Endodermal cell (in vitro differentiated cells): ENCODE data around the gene FOXK2. TPM values are rescaled to one million over a fixed set of nuclear protein-coding genes. Genes with fewer than 3 reads are reported as not detected.

Experiments
- DNase-seq: peaks from one replicate; pipeline ENCODE4 v3.0.0-alpha.2; 2017
- H3K27ac ChIP-seq: 2 replicates; pipeline ENCODE4 v1.5.1; 2013; ENCODE audit warnings: mild to moderate bottlenecking, low read depth, low read length, moderate library complexity
- H3K27me3 ChIP-seq: 2 replicates; pipeline ENCODE4 v1.6.1; 2013; ENCODE audit warnings: mild to moderate bottlenecking, low read length, moderate library complexity; ENCODE audit not compliant: insufficient read depth, control insufficient read depth, poor library complexity, severe bottlenecking
- H3K36me3 ChIP-seq: 2 replicates; pipeline ENCODE4 v1.7.0; 2013; ENCODE audit warnings: mild to moderate bottlenecking, low read length, moderate library complexity; ENCODE audit not compliant: control insufficient read depth, insufficient read depth
- H3K4me1 ChIP-seq: one replicate; pipeline ENCODE4 v1.7.0; 2013; ENCODE audit warnings: low read length; ENCODE audit not compliant: control insufficient read depth, insufficient read depth
- H3K4me3 ChIP-seq: 2 replicates; pipeline ENCODE4 v1.5.1; 2013; ENCODE audit warnings: mild to moderate bottlenecking, low read length, moderate library complexity
- H3K9ac ChIP-seq: 2 replicates; pipeline ENCODE4 v1.6.1; 2013; ENCODE audit warnings: mild to moderate bottlenecking, low read length, moderate library complexity; ENCODE audit not compliant: poor library complexity, severe bottlenecking; ENCODE audit errors: extremely low read depth
- H3K9me3 ChIP-seq: 2 replicates; pipeline ENCODE4 v1.6.1; 2013; ENCODE audit warnings: mild to moderate bottlenecking, low read length, moderate library complexity; ENCODE audit not compliant: control insufficient read depth
- H3K27ac Mint-ChIP-seq: 2 replicates; pipeline ENCODE4 v1.8.0; 2020; ENCODE audit warnings: mixed read lengths
- H3K27me3 Mint-ChIP-seq: 2 replicates; pipeline ENCODE4 v1.8.0; 2021; ENCODE audit warnings: mild to moderate bottlenecking, mixed read lengths; ENCODE audit not compliant: insufficient read depth
- H3K36me3 Mint-ChIP-seq: 2 replicates; pipeline ENCODE4 v1.8.0; 2020; ENCODE audit warnings: low read depth, mixed read lengths
- H3K4me1 Mint-ChIP-seq: 2 replicates; pipeline ENCODE4 v1.8.0; 2020; ENCODE audit warnings: mixed read lengths
- H3K4me3 Mint-ChIP-seq: 2 replicates; pipeline ENCODE4 v1.8.0; 2020; ENCODE audit warnings: mild to moderate bottlenecking, moderate library complexity, mixed read lengths
- H3K9me3 Mint-ChIP-seq: 2 replicates; pipeline ENCODE4 v1.8.0; 2020; ENCODE audit warnings: mild to moderate bottlenecking, mixed read lengths
- WGBS, 2 experiments: methylation state at CpG; one replicate each; pipeline versions ENCODE4 v1.1.5 to v1.1.7; 2013; ENCODE audit warnings: missing lambda C conversion rate in 2 of 2, mixed read lengths in 1 of 2; ENCODE audit not compliant: insufficient coverage in 1 of 2, insufficient read length in 1 of 2; 5-methylcytosine and 5-hydroxymethylcytosine counted together
- total RNA-seq, 2 donors: library from RNA; stranded (reverse); fragmentation: NEBNext Ultra II Directional in 1 of 2; extraction: Animal tissue kit (Norgen Biotek cat#: 25700) in 1 of 2; gene quantifications; 2 replicates in 1 of 2; 3 replicates in 1 of 2; pipeline ENCODE4 v1.2.1, GENCODE V29; 2021
- TF ChIP-seq, protein P1 (sequence below): fragments of 200-600 bp; sonication (generic); conservative IDR thresholded peaks from 2 replicates; pipeline ENCODE4 v1.5.0; 2021; ENCODE audit warnings: antibody characterized with exemption, mild to moderate bottlenecking

FOXK2 gene
- total RNA-seq, 2 donors from 2014 or later, result 67.2 to 68.1 TPM

DNA sequence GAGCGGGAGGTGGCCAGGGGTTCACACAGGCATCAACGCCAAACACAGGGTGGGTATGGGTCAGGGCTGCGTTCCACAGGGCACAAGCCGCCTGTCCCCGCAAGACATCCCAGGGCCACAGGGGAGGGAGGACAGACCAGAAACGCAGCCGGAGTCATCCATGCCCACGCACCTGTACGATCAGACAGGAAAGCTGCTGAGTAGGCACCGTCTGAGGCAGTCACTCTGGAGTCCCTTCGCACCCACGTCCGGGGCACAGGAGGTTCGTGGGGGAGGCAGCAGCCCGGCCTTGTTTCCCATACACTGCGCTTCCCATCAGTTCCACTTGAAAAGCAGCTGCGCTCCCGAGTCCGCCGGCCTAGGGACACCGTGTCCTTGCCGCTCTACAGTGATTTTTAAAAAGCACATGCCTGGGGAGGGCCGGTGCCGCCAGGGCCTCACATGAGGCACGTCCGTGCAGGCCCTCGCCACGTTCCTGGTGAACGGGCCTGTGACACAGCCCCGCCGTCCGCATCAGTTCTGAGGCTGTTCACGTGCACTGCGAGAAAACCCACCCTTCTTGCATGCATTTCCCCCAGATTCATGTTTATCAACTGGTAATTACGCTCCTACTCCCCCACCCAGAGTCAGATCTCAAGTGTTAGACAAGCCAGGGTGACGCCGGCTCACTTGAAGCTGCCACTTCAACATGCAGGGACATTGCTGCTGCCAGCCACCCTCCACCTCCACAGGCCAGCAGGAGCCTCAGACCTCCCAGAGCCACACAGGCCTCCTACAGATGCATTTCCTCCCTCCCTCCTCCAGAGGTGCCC is 94.0 kb downstream of the FOXK2 start:
- Mint-ChIP-seq H3K27ac (peak overlapping the region; percentile 77), H3K27me3 (no peaks in the 10 kb centered on the region), H3K36me3 (peaks cover 63% of the 10 kb centered on the region), H3K4me1 (no peaks in the 10 kb centered on the region), H3K9me3 (no peaks in the 10 kb centered on the region), H3K4me3 (no peak overlapping the region)
- WGBS, 2 experiments, result 94 to 95% methylated on average over 37 of the region's 37 CpGs
- no peak overlapping the region for H3K9ac ChIP-seq
- no peaks in the 10 kb centered on the region for H3K4me1 ChIP-seq
- TF ChIP-seq, protein P1, sequence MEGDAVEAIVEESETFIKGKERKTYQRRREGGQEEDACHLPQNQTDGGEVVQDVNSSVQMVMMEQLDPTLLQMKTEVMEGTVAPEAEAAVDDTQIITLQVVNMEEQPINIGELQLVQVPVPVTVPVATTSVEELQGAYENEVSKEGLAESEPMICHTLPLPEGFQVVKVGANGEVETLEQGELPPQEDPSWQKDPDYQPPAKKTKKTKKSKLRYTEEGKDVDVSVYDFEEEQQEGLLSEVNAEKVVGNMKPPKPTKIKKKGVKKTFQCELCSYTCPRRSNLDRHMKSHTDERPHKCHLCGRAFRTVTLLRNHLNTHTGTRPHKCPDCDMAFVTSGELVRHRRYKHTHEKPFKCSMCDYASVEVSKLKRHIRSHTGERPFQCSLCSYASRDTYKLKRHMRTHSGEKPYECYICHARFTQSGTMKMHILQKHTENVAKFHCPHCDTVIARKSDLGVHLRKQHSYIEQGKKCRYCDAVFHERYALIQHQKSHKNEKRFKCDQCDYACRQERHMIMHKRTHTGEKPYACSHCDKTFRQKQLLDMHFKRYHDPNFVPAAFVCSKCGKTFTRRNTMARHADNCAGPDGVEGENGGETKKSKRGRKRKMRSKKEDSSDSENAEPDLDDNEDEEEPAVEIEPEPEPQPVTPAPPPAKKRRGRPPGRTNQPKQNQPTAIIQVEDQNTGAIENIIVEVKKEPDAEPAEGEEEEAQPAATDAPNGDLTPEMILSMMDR, result no peak
- H3K9me3 ChIP-seq, result no peaks in the 10 kb centered on the region
- peaks cover 61% of the 10 kb centered on the region for H3K36me3 ChIP-seq
- DNase-seq, result peak; percentile 77
- no peaks in the 10 kb centered on the region for H3K27me3 ChIP-seq
- no peak overlapping the region for H3K4me3 ChIP-seq
- H3K27ac ChIP-seq, result peak overlapping the region; percentile 24

DNA sequence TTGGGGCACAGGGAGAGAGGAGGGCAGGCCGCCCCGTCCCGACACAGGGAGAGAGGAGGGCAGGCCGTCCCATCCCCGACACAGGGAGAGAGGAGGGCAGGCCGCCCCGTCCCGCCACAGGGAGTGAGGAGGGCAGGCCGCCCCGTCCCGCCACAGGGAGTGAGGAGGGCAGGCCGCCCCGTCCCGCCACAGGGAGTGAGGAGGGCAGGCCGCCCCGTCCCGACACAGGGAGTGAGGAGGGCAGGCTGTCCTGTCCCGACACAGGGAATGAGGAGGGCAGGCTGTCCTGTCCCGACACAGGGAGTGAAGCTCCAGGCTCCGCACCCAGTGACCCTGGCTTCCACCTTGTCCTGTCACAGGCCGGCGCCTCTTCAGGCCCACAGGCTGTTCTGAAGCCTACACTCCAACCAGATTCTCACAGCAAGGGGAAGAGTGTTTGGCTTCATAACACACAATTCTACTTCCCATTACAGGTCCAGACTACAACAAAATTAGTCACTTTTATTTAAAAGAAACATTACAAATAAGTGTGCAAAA is 94.6 kb downstream of the FOXK2 start:
- H3K27ac Mint-ChIP-seq, result no peak overlapping the region
- H3K27me3 ChIP-seq, result no peaks in the 10 kb centered on the region
- H3K9me3 Mint-ChIP-seq, result no peaks in the 10 kb centered on the region
- H3K27ac ChIP-seq, result no peak overlapping the region
- no peak overlapping the region for H3K4me3 Mint-ChIP-seq
- H3K9me3 ChIP-seq, result no peaks in the 10 kb centered on the region
- no peak for DNase-seq
- peaks cover 68% of the 10 kb centered on the region for H3K36me3 ChIP-seq
- peaks cover 64% of the 10 kb centered on the region for H3K36me3 Mint-ChIP-seq
- H3K27me3 Mint-ChIP-seq, result no peaks in the 10 kb centered on the region
- H3K4me3 ChIP-seq, result no peak overlapping the region
- TF ChIP-seq, protein P1, result peak; percentile 37
- no peaks in the 10 kb centered on the region for H3K4me1 ChIP-seq
- H3K4me1 Mint-ChIP-seq, result no peaks in the 10 kb centered on the region
- H3K9ac ChIP-seq, result no peak overlapping the region
- WGBS, 2 experiments, result 93 to 100% methylated on average over 3 to 20 of the region's 22 CpGs

DNA sequence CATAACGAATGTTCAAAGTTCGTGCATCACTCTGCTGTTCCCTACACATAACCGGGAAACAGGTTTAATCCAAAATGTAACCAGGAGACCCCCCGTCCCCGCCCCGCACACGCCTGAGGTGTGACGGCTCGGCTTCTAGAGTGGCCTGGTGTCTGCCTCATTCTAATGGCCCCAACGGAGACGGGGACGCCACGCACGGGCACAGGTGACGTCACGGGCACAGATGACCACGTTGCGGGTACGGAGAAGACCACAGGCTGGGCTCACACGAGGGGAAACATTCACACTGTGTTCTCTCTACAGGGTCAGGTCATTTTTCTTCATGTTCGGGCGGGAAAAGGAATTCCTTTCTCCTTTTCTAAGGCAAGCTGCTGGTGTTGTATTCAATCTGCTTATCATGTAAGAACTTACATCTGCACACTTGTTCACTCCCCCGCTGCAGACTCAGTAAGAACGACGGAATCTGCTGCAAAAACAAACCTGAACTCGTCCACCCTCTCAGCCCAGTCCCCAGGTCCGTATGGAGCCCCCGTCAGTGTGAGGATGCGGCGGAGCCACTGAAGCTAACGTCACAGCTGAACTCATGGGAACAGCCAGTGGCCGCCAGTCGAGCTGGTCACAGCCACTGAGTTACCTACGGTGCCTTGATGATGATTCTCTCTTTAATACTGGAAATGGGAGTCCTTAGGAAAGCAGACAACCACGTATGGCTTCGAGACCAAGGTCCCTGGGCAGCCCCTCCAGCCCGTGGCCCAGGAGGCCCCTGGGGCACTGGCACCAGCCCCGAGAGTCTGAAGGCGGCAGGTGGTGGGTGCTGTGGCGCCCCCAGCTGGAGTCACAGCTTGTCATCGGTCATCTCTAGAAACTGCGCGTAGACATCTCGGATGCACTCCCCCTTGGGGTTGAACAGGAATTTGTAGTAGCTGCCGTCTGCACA is 95.8 kb downstream of the FOXK2 start:
- H3K4me1 ChIP-seq, result no peaks in the 10 kb centered on the region
- H3K27me3 Mint-ChIP-seq, result no peaks in the 10 kb centered on the region
- DNase-seq, result peak; percentile 76
- H3K4me3 ChIP-seq, result no peak overlapping the region
- 96 to 97% methylated on average over 39 to 45 of the region's 45 CpGs for WGBS, 2 experiments
- H3K9me3 ChIP-seq, result no peaks in the 10 kb centered on the region
- H3K27ac Mint-ChIP-seq, result no peak overlapping the region
- H3K27me3 ChIP-seq, result no peaks in the 10 kb centered on the region
- H3K36me3 ChIP-seq, result peaks cover 71% of the 10 kb centered on the region
- H3K4me3 Mint-ChIP-seq, result no peak overlapping the region
- H3K9me3 Mint-ChIP-seq, result no peaks in the 10 kb centered on the region
- H3K36me3 Mint-ChIP-seq, result peaks cover 65% of the 10 kb centered on the region
- no peak overlapping the region for H3K27ac ChIP-seq
- TF ChIP-seq, protein P1, result peak; percentile 59
- H3K4me1 Mint-ChIP-seq, result no peaks in the 10 kb centered on the region
- no peak overlapping the region for H3K9ac ChIP-seq
